HG03432 (cell line): ENCODE results near the gene ACY1.

Experiments used
- ATAC-seq: cut with Tn5 transposase; IDR thresholded peaks from one replicate; pipeline ENCODE4 v1.9.1; 2021; ENCODE audit warnings: mild to moderate bottlenecking, moderate library complexity; ENCODE audit not compliant: unreplicated experiment

ACY1 gene

GRCh38 chr3:52004163-52004787, 20.9 kb downstream of the ACY1 start:
- ATAC-seq, result no peak

DNA sequence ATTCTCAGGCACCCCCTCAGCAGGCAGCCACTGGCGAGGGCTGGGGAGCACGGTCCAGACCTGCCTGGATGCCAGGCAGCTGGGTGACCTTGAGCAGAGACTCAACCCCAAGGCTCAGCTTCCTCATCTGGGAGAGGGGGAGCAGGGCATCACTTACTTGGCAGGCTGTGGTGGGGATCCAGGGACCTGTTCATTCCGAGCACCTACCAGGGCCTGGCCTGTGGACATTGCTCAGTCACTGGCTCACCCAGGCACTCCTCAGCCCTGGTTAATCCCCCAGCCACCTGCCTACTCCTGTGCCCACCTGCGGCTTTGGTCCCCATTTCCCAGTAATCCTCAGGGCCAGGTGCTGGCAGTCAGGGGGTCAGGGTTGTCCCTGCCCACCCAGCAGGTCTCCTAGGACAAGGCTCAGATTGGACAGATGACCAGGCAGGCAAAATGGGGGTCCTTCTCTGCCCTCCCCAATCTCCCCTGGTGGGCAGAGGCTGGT, 21.6 kb downstream of the ACY1 start:
- ATAC-seq, result no peak

GRCh38 chr3:52005571-52005986, 22.2 kb downstream of the ACY1 start:
- no peak for ATAC-seq

DNA sequence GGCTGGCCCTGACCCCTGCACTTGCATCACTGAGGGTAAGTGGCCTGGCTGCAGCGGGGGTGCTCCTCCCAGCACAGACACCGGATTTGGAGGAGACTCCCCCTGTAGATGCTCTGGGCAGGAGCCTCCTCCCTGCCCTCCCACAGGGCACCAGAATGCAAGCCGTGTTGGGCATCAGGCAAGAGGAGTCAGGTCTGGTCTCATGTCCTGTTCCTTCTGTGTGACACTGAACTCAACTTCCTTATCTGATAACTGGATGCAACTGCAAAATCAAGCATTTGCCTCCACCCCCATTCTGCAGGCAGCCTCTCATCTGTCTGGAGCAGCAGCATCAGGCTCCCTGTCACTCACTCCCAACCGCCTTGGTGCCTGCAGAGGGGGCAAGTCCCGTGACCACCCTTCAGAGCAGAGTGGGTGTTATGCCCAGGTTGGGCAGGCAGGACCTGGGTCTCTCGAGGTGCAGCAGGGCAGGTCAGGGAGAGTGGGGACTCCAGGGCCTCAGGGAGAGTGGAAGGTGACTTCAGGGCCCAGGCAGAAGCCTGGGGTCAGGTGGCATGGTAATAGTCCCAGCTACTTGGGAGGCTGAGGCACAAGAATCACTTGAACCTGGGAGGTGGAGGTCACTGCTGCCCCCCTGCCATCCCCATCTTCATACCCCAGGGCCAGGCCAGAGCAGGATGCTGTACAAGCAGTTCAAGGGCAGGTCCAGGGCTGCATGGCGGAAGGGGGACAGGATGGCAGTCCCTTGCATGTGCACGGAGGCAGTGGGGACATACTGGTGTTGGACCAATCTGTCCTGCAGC, 22.9 kb downstream of the ACY1 start:
- ATAC-seq, result no peak

DNA sequence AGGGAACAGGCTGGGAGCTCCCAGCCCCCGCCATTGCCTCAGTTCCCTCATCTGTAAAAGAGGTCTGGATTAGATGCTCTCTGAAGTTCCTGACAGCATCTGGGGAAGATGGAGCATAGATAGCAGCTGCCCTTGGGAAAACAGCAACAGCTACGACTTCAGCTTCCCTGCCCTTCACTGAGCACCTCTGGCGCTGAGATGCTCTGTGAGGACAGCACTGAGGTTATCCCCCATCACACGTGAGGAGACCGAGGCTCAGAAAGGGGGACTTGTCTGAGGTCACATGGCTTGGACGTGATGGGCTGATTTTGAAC, 23.4 kb downstream of the ACY1 start:
- no peak for ATAC-seq

DNA sequence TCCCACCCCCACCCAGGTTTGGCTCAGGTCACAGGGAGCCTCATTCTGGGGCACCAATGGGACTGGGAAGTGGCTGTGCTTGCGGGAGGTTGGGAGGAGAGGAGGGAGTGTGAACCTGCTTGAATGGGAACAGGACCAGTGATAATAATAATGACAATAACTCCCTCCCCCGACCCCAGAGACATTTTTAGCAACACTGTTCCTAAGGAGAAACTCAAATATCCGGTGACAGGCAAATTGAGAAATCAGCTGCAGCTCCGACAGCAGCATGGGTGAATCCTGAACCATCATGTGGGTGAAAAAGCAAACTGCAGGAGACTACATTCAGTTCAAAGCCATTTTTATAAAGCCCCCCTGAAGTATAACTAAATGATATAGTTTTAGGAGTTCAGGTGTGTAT, 24.0 kb downstream of the ACY1 start:
- ATAC-seq, result no peak

DNA sequence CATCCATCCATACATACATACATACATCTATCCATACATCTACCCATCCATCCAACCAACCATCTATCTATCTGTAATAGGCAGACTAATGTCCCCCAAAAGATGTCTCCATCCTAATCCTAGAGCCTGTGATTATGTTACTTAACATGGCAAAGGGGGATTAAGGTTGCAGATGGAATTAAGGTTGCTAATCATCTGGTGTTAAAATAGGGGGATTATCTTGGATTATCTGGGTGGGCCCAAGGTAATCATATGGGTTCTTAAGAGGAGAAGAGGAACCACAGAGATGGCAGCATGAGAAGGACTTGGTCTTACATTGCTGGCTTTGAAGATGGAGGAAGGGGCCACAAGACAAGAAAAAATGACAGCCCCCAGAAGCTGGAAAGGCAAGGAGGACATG, 27.1 kb downstream of the ACY1 start:
- no peak for ATAC-seq

GRCh38 chr3:52012699-52013098, 29.4 kb downstream of the ACY1 start:
- ATAC-seq, result no peak

DNA sequence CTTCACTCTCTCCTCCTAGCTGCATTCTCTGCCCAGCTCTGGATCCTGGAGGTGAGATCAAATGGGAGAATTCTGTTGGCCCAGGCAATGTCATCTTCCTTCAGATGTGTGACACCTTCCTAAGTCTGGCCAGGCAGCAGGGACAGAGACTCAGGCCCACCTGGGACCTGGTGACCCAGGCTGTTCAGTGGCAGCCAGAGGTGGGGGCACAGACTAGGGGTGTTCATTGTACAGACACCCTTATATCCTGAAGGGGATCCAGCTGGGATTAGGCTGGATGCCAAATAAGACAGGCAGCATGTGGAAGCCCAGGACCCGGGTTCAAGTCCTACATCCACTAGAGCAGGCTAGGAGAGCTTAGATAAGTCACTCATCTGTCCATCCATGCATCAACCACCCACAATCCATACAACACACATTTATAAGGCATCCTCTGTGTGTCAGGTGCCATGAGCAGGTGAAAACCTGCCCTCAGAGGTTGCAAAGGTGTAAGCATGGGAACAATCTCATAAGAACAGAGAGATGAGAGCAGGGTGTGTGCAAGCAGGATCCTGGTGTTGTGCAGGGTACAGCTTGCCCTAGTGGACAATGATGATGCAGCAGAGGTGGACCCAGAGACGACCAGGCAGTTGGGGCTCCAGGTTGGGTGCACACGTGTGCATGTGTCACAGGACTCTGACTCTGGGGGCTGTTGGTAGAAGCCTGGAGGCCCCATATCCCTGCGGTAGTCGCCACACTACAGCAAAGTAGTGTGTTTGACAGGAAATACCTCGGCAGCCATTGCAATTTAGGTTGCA, 30.7 kb downstream of the ACY1 start:
- no peak for ATAC-seq

- no peak for ATAC-seq
Measured at GRCh38 chr3:52014613-52015012, 31.3 kb downstream of the ACY1 start.

DNA sequence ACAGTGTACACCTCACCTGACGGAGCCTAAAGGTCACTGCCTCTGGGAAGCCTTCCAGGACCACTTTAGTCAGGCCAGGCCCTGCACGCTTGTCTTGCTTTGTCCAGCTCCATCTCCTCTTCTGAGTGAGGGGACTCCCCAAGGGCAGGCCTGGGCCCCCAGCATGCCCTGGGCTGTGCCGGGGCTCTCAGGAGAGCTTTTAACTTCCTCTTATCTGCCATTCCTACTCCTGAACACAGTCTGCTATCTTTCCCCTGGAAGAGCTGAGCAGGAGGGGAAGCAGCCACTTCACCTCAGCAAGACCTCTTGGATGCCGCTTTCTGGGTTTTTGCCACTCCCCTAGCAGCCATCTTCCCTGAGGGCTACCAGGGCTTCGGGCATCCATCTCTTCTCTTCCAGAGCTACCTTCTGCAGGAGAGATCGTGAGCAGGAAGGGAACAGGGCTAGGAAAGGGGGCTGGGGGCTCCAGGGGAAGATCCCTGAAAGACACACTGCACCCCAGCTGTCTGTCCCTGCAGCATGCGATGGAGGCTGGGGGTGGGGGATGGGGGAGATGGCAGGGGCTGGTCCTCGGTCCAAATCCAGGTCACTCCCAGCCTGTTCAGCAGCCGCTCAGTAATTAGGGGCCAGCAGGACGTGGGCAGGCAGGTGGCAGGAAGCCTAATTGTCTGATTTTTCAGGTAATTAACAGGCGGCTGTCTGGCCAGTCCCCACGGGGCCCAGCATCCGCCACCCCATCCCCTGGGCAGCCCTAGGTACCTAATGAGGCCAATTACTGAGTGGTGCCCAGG, 32.3 kb downstream of the ACY1 start:
- no peak for ATAC-seq

DNA sequence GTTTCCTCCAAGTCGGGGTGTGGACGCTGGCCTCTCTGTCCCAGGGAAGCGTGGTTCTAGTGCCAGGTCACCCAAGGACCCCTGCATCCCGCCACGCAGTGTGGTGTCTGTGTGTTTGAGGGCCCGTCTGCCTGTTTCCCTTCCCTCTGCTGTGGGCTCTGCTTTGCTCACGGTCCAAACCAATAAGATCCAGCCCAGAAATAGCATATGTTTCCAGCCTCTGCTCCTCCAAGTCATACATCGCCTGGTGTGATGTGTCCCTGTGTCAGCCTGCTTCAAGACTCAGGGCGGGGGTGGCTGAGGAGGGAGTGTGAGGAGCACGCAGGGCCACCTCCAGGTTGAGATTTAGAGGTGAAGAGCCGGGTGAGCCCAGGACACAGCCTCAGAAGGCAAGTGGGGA, 34.3 kb downstream of the ACY1 start:
- no peak for ATAC-seq

GRCh38 chr3:52018319-52019000, 35.1 kb downstream of the ACY1 start:
- ATAC-seq, result no peak

DNA sequence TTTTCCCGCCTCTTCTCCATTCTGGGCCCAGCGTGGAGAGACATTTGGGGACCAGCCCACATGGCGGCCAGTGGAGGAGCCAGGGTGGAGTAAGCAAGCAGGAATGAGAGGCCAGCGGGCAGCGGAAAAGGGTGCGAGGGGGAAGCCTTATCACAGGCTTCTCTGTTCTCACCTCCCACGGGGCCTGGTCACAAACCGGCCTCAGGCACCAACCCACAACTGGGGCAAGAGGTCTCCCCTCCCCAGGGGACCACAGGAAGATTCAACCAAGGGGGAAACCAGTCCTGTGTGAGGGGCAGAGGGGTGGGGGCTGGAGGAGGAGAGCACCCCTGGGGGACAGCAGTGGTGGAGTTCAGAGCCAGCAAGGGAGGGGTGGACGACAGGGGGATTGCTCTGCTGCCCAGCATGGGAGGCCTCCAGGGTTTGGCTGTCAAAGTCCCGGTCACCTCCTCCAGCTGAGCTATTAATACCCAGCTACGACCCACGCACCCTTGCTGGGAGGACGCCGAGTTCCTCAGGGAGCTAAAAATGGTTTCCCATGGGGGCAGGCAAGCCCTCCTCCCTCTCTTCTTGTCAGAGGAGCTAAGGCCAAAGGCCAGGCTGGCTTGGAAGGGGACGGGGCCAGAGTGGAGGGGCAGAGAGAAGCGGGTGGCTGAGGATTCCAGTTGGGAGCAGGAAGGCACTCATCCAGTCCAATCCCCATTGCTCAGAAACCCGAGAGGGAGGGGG, 36.2 kb downstream of the ACY1 start:
- ATAC-seq, result no peak

- no peak for ATAC-seq
Measured at GRCh38 chr3:52020796-52021195, 37.5 kb downstream of the ACY1 start.

- no peak for ATAC-seq
Measured at GRCh38 chr3:52021489-52022268, 38.3 kb downstream of the ACY1 start.

DNA sequence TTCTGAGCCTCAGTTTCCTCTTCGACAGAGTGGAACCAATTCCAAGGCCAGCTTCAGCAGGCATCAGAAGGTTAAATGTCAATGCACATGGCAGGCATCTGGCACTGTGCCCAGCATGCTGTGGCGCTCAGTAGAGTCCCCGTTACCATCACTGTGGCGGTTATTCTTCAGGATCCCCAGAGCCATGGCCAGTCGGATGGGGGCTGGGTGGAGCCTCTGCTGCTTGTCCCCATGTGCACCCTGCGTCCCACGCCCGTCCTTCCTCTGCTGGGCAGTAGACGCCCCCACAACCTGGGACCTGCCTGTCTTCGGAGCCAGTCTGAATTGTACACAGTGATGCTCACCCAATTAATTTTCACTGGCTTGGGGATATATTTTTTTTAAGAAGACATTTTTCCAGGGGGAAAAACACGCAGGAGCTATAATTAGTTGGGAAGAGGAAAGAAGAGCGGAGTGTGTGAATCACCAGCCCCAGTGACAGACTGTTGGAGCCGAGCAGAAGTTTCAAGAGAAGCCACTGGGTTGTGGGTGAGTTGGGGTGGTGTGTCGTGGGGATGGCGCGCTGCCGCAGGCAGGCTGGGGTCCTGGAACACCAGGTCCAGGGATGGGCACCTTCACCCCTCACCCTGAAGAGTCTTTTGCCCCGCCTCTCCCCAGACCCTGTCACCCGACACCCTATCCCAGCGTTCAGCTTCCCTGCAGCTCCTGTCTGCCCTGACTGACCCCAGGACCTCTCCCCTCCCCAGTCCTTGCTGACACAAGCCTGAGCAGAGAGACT, 39.2 kb downstream of the ACY1 start:
- ATAC-seq, result no peak

DNA sequence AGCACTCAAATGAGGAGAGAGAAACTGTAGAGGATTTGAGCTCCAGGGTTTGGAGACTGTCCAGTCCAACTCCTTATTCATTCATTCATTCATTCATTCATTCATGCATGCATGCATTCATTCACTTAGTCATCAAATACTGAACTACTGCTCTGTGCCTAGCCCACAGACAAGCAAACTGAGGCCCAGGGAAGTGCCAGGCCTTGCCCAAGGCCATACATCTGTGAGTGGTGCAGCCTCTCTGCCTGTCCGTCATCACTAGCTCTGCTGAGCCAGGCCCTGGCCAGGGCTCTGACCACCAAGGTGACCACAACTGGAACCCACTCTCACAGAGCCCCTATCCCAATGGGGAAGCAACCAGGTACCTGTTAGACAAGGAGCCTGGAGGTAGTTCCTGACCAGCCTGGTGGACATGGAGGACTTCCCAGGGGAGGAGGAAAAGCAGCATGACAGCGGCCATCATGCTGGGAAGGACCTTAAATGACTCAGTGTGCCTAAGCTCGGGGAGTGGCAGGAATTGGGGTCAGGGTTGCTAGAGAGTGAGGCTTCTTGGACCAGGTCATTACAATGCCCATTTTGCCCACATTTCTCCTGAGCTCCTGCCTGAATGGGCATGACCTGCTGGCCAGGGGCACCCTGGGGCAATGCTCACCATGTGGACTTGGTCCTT, 39.9 kb downstream of the ACY1 start:
- no peak for ATAC-seq
